H1 (cell line): ENCODE data around the gene PHGDH.

Source experiments
- EZH2 ChIP-seq: fragments of 200-600 bp; sonication (generic); IDR thresholded peaks from 2 replicates; pipeline ENCODE4 v1.7.1; 2012; ENCODE audit warnings: low read depth, mild to moderate bottlenecking, moderate library complexity, low read length, inconsistent platforms; ENCODE audit not compliant: severe bottlenecking
- POLR2AphosphoS5 ChIP-seq: IDR thresholded peaks from 2 replicates; pipeline ENCODE4 v1.6.1; 2011; ENCODE audit warnings: low read depth, low read length
- SIX5 ChIP-seq: IDR thresholded peaks from 2 replicates; pipeline ENCODE4 v1.6.1; 2011; ENCODE audit warnings: mild to moderate bottlenecking, low read depth, low read length
- SP1 ChIP-seq: IDR thresholded peaks from 2 replicates; pipeline ENCODE4 v1.6.1; 2011; ENCODE audit warnings: low read depth, low read length
- SUZ12 ChIP-seq: fragments of 200-600 bp; sonication (generic); IDR thresholded peaks from 2 replicates; pipeline ENCODE4 v1.6.1; 2012; ENCODE audit warnings: mild to moderate bottlenecking, inconsistent platforms, low read length, moderate library complexity, mixed read lengths
- TAF1 ChIP-seq: IDR thresholded peaks from 2 replicates; pipeline ENCODE4 v1.6.1; 2011; ENCODE audit warnings: mild to moderate bottlenecking, low read depth, low read length
- TCF12 ChIP-seq: IDR thresholded peaks from 2 replicates; pipeline ENCODE4 v1.6.1; 2011; ENCODE audit warnings: low read depth, mild to moderate bottlenecking, low read length
- YY1 ChIP-seq: IDR thresholded peaks from 2 replicates; pipeline ENCODE4 v1.6.1; 2011; ENCODE audit warnings: low read depth, mild to moderate bottlenecking, low read length
- TF ChIP-seq, protein P1 (sequence below), 3 experiments: IDR thresholded peaks; 1 replicate in 2 of 3; 2 replicates in 1 of 3; pipeline versions ENCODE4 v1.5.1 to v1.6.1; 2011; ENCODE audit warnings: low read length in 3 of 3, mild to moderate bottlenecking in 3 of 3, inconsistent platforms in 2 of 3, low read depth in 1 of 3, moderate library complexity in 1 of 3; ENCODE audit not compliant: insufficient read depth in 1 of 3; ENCODE audit errors: control extremely low read depth in 1 of 3

DNA sequence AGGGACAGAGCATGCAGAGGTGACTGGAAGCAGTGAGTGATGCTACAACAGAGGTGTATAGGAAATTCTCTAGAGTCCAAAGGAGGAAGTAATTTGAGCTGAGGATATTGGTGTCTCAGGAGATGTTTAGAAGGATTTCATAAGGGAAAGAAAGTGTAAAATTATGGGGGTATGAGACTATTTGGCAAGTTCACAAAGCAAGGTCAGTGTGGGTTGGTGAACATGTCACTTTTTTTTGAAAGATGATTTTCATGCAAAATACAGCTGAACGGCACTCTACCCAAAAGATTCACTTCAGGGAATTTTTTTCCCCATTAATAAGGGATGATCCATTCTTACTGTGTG is 32.8 kb downstream of the PHGDH start:
- TF ChIP-seq, protein P1, sequence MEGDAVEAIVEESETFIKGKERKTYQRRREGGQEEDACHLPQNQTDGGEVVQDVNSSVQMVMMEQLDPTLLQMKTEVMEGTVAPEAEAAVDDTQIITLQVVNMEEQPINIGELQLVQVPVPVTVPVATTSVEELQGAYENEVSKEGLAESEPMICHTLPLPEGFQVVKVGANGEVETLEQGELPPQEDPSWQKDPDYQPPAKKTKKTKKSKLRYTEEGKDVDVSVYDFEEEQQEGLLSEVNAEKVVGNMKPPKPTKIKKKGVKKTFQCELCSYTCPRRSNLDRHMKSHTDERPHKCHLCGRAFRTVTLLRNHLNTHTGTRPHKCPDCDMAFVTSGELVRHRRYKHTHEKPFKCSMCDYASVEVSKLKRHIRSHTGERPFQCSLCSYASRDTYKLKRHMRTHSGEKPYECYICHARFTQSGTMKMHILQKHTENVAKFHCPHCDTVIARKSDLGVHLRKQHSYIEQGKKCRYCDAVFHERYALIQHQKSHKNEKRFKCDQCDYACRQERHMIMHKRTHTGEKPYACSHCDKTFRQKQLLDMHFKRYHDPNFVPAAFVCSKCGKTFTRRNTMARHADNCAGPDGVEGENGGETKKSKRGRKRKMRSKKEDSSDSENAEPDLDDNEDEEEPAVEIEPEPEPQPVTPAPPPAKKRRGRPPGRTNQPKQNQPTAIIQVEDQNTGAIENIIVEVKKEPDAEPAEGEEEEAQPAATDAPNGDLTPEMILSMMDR (IDR thresholded peaks at IDR 0.05; ENCODE audit: control extremely low read depth in 1 of 3, insufficient read depth in 1 of 3, low read depth in 1 of 3, low read length in 3 of 3): no peak
- TF ChIP-seq POLR2AphosphoS5 (no peak; the same call in 1 of the 2 replicates), SP1 (no peak), YY1 (no peak), SIX5 (no peak), TAF1 (no peak), EZH2 (no peak), SUZ12 (no peak), TCF12 (no peak)
